ENCODE results near the gene TTLL11.

DNA sequence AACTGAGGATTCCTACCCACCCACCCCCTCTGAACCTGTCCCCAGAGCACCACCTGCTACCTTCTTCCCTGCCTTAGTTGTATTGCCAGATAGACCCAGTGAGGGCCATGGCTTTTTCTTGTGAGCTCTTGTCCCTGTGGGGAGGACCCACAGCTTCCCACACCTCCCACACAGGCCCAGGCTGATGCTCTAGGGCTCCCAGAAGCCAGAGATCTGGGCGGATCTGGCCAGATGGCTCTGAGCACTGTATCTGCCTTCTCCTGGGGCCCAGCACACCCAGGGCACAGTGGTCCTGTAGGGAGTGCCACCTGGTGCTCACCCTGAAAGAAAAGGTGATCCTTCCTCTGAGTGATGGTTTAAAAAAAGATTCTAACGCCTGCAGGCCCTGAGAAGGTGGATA, 310.0 kb downstream of the TTLL11 start:
- TF ChIP-seq, protein P1, sequence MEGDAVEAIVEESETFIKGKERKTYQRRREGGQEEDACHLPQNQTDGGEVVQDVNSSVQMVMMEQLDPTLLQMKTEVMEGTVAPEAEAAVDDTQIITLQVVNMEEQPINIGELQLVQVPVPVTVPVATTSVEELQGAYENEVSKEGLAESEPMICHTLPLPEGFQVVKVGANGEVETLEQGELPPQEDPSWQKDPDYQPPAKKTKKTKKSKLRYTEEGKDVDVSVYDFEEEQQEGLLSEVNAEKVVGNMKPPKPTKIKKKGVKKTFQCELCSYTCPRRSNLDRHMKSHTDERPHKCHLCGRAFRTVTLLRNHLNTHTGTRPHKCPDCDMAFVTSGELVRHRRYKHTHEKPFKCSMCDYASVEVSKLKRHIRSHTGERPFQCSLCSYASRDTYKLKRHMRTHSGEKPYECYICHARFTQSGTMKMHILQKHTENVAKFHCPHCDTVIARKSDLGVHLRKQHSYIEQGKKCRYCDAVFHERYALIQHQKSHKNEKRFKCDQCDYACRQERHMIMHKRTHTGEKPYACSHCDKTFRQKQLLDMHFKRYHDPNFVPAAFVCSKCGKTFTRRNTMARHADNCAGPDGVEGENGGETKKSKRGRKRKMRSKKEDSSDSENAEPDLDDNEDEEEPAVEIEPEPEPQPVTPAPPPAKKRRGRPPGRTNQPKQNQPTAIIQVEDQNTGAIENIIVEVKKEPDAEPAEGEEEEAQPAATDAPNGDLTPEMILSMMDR (IDR thresholded peaks at IDR 0.05): no peak
- TF ChIP-seq POLR2A (IDR thresholded peaks at IDR 0.05) (no peak), POLR2AphosphoS5 (IDR thresholded peaks at IDR 0.05) (no peak), EP300 (IDR thresholded peaks at IDR 0.05) (no peak)

Measured in upper lobe of left lung (tissue), 4 donors.